ENCODE measurements around the gene NDUFA13.

Gene NDUFA13

GRCh38 chr19:19489804-19490204, 26.2 kb upstream of the NDUFA13 start:
- DNase-seq: no peak

GRCh38 chr19:19490214-19490968, 25.6 kb upstream of the NDUFA13 start:
- peak; percentile 1 for DNase-seq

GRCh38 chr19:19491321-19492025, 24.6 kb upstream of the NDUFA13 start:
- DNase-seq: no peak

- no peak for DNase-seq
These were observed 23.9 kb upstream of the NDUFA13 start for GRCh38 chr19:19492026-19492610.

GRCh38 chr19:19493841-19494546, 22.0 kb upstream of the NDUFA13 start:
- no peak for DNase-seq

- DNase-seq: no peak
These were observed 20.1 kb upstream of the NDUFA13 start for GRCh38 chr19:19495614-19496603.

- no peak for DNase-seq
These were observed 17.6 kb upstream of the NDUFA13 start for GRCh38 chr19:19498255-19498991.

- no peak for DNase-seq
These were observed 16.6 kb upstream of the NDUFA13 start for GRCh38 chr19:19499272-19499995.

- DNase-seq: no peak
These were observed 14.9 kb upstream of the NDUFA13 start for GRCh38 chr19:19500975-19501644.

- DNase-seq: no peak
These were observed 14.2 kb upstream of the NDUFA13 start for GRCh38 chr19:19501798-19502197.

- no peak for DNase-seq
These were observed 13.7 kb upstream of the NDUFA13 start for GRCh38 chr19:19502281-19502680.

- DNase-seq: no peak
These were observed 13.0 kb upstream of the NDUFA13 start for GRCh38 chr19:19502808-19503602.

- no peak for DNase-seq
These were observed 11.0 kb upstream of the NDUFA13 start for GRCh38 chr19:19504754-19505668.

GRCh38 chr19:19505669-19506326, 10.2 kb upstream of the NDUFA13 start:
- DNase-seq: no peak

- no peak for DNase-seq
These were observed 9.4 kb upstream of the NDUFA13 start for GRCh38 chr19:19506592-19506991.

GRCh38 chr19:19507354-19507753, 8.7 kb upstream of the NDUFA13 start:
- no peak for DNase-seq

- no peak for DNase-seq
These were observed 7.8 kb upstream of the NDUFA13 start for GRCh38 chr19:19508217-19508616.

GRCh38 chr19:19510432-19510831, 5.6 kb upstream of the NDUFA13 start:
- DNase-seq: no peak

Measured in NCI-H1417 treated with DMSO at 0.1 percent for 48 hours (cell line).